GM18498 (cell line): ENCODE data around the gene PDE6B.
"Not testable (repeated sequence)": the region's sequence is repeated elsewhere in the genome, so short reads cannot be mapped to it uniquely, and the experiment has no call there.

Experiments used
- ATAC-seq: cut with Tn5 transposase; IDR thresholded peaks from one replicate; pipeline ENCODE4 v1.9.1; 2021; ENCODE audit warnings: mild to moderate bottlenecking, moderate library complexity; ENCODE audit not compliant: unreplicated experiment

Gene PDE6B

DNA sequence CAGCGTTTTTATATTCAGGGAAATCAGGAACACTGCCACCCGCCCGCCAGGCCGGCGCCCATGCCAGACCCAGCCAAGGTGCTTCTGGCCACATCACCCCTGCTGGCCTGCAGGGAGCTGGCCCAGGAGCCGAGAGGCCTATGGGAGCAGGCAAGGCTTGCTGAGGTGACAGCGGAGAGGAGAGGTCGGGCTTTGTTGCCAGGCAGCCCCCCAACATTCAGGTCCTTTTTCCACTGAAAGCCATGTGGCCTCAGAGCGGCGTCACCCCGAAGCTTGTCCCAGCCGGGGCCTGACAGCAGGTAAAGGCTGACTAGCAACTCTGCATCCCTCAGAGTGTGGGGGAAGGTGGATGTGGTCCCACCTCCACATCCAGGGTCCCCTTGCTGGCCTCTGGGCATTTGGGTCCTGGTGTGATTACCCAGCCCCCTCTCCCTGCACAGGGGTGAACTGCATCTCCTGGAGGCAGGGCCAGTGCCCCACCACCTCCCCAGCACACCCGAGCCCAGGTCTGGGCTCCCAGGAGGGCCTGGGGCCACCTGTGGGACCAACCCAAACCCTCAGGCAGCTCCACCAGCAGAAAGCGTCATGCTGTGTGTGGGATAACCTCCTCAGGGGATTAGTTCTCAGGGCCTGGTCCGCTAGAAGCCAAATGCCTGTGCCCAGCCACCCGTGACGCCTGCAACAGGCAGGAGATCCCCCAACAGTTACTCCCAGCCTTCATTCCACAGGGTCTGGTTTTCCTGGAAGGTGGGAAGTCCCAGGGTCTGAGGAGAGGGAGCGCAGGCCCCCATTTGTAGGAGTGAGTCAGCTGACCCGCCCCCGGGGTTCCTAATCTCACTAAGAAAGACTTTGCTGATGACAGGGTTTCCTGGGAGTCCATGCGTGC, at the start of gene PDE6B:
Gene PDE6B (plus strand): TSS at position 869 of the 886 bp plus-strand sequence. CDS start 54 bp downstream, outside the sequence.
- no peak for ATAC-seq

DNA sequence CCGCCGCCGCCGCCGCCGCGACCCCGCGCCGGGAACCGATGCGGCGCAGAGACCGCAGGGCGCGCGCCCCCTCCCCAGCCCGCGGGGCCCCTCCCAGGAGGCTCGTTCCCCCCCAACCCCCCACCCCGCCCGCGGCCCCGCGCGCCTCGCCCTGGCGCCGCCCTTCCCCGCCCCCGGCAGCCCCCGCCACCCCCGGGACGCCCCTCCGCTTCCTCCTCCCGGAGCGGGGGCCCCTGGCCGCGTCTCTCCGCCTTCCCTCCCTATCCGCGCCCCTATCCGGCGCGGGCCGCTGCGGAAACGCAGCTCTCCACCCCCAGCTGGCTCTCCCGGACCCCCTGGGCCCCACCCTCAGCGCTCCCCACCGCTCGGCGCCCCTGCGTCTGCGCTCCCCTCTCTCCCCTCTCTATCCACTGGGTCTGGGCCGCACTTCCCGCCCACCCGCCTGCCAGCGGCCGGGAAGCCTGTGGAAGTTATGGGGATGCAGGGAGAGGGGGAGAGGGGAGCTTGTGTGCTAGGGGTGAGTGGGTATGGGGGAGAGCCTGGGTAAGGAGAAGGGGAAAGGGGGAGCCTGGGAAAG, 49.0 kb upstream of the PDE6B start, which contains the start of gene TMEM271:
Gene TMEM271 (minus strand): TSS at position 51 of the 577 bp plus-strand sequence. CDS start 233 bp downstream, outside the sequence.
- ATAC-seq = no peak

DNA sequence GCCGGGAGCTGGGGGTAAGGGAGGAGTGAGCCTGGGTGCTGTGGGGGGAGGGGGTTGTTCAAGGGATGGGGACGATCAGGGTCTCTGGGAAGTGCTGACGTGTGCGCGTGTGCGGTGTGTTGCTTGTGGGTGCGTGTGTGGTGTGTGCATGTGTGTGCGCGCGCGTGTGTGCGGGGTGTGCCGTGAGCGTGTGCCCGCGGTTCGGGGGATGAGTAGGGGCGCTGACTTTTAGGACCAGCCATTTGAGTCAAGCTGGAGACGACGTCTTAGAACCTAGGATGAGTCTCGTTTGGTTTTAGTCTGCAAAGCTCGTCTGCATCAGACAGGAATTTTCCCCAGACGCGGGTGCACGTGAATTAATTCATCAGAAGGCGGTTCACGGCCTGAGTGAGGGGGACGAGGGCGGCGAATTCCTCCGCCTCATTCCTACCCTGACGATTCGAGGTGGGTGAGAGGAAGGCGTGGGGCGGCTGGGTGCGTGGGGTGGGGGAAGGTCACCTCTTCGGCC, 48.3 kb upstream of the PDE6B start:
- ATAC-seq = no peak

DNA sequence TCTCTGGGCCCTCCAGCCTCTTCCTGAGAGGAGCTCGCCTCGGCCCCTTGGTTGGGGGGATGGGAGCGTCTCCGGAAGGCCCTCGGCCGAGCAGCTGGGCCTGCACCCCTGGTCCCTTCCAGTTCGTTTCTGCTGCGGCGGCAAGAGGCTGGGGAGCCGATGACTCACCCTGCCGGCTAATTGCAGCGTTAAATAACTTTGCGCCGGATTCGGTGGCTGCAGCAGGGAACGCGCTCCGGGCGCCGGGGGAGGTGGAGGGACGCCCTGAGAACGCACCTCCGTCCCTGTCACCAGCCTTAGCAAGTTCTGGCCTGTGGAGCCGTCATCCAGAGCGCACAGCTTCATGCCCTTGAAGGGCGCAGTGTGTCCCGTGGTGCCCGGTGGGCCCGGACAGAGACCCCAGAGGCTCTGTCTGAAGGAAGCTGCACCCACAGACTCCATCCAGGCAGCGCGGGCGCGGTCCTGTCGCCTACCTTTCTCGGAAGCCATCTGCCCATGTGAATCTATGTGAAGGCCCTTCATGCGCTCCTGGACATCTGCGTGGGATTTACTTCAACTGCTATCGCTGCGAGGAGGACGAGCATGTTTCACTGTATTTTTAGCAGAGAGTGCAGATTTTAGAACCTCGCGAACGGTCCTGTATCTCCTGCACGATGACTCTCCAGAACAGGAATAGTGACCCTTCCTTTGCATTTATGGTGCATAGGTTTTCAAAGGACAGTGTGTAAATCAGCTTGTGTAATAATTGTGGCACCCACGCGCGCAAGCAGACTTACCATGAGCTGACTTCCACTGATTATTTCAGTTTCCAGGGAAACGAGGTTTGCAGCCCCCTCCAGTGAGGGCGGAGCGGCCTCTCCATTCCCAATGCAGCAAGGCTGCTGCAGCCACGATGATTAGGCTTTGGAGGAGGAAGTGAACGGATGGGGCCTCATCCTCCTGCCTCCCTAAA, 47.6 kb upstream of the PDE6B start:
- ATAC-seq = no peak

DNA sequence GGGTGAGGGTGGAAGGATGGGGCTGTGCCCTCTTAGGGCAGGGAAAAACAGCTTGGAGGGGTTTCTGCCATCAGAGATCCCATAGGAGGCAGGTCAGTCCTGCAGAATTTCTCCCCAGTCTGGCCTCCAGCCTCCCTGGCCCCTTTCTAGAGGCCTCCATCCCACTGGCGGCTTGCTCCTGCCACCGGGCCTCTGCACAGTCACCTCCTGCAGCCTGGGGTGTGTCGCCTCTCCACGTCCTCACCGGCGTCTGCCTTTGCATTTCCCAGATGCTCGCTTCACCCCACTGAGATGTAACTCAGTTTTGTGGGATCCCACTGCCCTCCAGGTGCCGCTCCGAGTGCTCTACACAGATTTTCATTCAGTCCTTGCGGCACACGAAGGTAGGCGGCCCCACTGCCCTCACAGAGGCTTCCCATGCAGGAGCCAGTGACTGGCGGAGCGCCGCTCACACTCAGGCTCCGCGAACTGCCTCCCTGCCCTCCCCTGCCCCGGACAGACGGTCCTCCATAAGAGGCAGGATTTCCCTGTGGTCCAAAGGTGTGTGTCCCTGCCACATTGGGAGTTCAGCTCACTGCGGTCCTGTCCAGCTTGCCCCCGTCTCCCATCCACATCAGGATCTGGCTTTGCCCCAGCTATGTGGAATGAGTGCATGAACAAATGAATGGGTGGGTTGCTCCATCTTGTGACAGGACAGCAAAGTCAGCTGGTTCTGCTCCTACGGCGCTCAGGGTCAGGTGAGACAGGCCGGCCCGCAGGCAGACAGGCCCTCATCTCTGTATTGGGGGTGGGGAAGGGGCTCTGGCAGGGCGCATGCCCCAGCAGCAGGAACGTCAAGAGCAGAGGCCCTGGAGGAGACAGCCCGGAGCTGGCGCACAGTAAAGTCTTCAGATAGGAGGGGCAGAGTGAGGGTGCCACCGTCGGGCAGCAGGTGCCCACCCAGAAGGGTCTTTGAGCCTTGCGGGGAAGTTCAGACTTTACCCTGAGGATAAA, 46.6 kb upstream of the PDE6B start:
- ATAC-seq = no peak

DNA sequence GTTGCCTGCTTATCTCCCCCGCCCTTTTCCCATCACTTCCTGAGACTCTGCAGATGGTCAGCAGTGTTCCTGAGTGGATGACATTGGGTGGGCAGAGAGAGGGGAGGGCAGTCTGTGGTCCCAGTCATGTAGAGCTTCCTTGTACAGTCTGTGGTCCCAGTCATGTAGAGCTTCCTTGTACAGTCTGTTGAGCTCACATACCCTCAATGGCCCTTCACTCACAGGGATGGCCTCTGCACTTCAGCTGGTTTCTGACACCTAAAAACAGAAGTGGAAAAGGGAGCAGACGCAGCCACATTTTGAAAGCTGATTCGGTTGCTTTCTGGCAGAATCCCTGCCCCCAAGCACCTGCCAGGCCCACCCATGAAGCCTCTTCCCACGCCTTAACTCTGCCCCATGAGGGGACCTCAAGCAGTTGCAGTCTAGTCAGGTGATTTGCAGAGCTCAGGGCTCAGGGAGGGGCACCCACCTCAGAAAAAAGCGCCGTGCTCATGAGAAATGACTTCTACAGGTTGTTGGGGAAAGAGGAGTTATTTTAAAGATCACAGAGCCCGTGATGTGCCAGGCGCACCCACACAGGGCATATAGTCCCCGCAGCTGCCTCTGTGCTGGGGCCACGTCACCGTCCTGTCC, 45.7 kb upstream of the PDE6B start:
- no peak for ATAC-seq

DNA sequence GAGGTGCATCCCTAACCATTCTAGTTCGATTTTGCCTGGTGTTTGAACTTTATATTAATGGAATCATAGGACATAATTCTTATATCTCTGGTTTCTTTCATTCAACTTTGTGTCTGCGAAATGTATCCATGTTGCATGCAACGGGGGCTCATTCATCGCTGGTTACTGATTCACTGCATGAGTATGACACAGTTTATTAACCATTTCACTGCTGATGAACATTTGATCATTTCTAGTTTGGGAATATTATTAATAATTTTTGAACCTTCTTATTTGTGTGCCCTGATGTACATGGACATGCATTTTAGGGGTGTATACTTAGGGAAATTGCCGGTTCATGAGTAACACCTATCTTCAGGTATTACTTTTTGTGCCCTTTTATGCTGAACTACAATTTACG, 44.2 kb upstream of the PDE6B start:
- ATAC-seq = no peak

DNA sequence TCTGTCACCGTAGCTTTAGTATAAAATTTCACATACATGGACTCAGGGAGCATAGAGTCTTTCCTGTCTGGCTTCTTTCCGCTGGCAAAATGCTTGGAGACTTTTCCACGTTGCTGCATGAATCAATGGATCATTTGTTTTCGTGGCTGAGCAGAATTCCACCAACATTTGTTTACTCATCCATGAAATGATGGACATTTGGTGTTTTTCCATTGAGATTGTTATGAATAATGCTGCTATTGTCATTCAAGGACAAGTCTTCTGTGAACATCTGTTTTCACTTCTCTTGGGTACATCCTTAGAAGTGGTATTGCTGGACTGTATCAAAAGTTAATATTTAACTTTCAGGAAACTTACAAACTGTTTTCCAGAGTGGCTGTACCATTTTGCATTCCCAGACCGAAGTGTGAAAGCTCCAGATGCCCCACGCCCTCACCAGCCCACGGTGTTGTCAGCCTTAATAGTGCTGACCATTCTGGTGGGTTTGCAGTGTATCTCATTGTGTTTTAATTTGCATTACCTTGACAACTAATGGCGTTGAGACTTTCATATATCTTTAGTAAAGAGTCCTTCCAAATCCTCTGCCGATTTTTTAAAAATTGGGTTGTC, 43.5 kb upstream of the PDE6B start:
- no peak for ATAC-seq

DNA sequence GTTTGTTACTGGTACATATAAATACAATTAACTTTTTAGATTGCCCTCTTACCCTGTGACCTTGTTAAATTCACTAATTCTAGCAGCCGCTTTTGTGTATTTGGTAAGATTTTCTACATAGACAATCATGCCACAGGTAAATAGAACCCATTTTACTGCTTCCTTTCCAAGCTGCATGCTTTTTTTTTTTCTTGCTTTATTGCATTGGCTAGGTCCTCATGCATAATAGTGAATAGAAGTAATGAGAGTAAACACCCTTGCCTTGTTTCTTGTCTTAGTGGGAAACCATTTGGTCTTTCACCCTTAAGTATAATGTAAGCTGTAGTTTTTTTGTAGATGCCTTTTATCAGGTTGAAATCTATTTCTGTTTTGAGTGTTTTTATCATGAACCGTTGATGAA, 41.6 kb upstream of the PDE6B start:
- no peak for ATAC-seq

DNA sequence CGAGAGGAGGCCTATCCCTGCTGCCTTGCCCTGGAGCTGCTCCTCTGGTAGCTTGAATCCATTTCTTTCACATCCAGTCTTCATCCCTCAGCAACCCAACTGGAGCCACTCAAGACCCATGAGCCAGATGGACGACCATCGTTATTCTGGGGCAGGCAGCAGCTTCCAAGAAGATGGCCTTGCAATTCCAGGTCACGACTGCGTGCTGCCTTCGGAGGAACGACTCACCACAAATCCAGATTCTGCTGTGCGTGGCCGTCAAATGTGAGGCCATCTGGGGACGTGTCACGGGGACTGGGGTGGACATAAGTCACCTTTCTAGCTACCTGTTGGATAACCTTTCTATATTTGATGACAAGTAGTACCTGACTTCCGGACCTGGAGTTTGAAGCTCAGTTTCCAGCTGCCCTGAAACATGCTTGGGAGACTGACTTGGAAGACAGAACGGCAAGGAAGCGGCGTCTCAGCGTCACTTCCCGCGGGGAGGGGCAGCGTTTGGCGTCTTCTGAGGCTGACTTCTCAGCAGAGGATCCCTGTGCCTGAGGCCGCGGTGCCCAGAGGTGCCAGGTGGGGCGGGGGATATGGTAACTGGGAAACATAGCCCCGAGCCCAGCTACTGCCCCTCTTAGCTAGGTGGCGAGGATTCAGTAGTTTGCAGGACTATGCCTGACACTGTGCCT, 37.6 kb upstream of the PDE6B start:
- ATAC-seq = no peak

DNA sequence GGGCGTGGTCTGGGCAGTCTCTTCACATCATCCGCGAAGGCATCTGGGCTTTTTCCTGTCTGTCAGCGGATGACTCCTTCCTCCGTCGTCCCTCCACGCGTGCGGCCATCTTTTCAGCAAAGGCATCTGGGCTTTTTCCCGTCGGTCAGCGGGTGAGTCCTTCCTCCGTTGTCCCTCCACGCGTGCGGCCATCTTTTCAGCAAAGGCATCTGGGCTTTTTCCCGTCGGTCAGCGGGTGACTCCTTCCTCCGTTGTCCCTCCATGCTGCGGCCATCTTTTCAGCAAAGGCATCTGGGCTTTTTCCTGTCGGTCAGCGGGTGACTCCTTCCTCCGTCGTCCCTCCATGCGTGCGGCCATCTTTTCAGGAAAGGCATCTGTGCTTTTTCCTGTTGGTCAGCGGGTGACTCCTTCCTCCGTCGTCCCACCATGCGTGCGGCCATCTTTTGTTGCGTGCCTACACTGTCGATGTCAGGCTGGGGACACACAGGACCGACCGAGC, 37.0 kb upstream of the PDE6B start:
- ATAC-seq = no peak

DNA sequence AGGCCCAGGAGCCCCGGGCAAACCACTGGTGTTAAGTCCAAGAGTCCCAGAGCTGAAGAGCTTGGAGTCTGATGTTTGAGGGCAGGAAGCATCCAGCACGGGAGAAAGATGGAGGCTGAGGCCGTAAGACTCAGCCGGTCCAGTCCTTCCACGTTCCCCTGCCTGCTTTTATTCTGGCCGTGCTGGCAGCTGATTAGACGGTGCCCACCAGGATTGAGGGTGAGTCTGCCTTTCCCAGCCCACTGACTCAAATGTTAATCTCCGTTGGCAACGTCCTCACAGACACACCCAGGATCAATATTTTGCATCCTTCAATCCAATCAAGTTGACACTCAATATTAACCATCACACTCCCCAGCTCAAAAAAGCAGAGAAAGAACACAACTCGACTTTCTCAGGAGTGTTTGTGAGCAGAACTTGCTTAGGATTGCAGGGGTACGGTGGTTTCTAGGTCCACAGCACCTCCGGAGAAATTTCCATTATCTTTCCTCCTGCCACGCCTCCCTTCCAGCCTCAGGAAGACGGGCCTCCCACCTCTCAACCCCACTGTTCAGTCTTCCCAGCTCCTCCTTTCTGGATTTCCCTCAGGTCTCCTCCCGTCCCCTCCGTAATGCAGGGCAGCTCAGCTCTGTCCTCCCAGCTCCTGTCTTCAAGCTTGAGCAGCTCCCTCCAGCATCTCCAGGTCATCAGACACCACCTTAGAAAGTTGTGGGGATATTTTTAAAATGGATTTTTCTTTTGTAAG, 36.0 kb upstream of the PDE6B start:
- no peak for ATAC-seq

DNA sequence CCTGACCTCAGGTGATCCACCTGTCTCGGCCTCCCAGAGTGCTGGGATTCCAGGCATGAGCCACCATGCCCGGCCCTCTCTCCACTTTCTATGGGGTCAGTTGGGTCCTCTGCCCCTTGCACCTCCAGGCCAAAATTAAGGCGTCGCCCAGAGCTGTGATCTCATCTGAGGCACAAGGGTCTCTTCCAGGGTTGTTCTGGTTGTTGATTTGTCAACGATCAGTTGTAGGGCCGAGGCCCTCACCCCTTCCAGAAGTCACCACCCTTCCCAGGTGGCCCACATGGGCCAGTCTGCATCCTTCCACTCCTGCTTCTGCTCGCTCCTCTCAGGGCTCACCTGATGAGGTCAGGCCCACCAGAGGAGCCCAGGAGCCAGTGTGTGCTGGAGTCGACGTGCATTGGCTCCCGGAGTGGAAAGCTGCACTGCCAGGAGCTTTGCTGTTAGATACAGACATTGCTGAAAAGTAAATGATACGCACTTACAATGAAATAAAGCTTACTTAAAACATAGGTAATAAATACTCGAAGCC, 35.0 kb upstream of the PDE6B start:
- no peak for ATAC-seq

DNA sequence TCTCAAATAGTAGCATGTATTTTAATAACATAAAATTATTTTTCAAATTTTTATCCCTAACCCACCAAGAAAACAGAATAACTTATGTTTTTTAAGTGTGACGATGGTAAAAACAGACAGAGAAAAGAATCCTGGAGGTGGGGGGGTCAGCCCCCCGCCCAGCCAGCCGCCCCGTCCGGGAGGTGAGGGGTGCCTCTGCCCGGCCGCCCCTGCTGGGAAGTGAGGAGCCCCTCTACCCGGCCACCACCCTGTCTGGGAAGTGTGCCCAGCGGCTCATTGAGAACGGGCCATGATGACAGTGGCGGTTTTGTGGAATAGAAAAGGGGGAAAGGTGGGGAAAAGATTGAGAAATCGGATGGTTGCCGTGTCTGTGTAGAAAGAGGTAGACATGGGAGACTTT, 33.2 kb upstream of the PDE6B start:
- ATAC-seq = not testable (repeated sequence)

DNA sequence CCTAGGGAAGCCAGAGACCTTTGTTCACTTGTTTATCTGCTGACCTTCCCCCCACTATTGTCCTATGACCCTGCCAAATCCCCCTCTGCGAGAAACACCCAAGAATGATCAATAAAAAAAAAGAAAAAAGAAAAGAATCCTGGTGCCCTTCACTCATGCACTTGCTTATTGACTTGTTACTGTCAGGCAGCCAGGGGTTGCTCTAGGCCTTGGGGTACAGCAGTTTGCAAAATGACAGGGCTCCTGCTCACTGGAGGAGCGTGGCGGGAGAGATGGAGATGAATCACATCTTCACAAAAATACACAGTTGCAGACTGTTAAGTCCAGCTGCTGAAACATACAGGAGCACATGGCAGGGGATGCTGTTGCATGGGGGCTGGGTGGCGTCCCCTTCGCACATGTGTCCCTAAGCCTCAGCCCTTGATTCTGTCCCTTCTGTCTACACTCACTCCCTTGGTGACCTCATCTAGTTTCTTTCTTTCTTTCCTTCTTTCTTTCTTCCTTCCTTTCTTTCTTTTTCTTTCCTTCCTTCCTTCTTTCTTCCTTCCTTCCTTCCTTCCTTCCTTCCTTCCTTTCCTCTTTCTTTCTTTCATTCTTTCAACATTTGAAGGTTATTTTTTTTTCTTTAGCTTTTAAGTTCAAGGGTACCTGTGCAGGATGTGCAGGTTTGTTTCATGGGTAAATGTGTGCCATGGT, 32.4 kb upstream of the PDE6B start:
- ATAC-seq = no peak

DNA sequence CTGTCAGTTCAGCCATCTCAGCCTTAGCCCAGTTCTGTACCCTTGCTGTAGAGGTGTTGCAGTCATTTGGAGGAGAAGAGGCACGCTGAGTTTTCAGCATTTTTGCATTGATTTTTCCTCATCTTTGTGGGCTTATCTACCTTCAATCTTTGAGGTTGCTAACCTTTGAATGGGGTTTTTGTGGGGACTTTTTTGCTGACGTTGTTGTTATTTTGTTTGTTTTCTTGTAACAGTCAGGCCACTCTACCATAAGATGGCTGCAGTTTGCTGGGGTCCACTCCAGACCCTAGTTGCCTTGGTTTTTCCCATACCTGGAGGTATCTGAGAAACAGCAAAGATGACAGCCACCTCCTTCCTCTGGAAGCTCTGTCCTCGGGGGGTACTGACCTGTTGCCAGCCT, 26.4 kb upstream of the PDE6B start:
- ATAC-seq = no peak

DNA sequence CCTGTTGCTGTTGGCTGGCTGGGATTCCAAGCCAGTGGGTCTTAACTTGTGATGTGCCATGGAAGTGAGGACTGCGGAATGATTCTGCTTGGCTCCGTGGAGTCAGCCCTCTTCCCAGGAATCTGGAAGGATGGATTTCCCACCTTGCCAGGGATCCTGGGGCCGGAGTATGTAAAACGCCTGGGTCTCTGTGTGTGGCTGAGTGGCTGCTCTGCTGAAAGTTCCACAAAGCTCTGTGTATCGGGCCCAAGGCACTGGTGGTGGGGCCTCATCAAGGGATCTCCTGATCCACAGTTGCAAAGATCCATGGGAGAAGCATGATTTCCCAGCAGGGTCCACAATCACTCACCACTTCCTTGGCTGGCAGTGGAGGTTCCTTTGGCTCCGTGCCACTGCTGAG, 25.2 kb upstream of the PDE6B start:
- no peak for ATAC-seq
